Omental fat pad (tissue), 4 donors: ENCODE measurements around the gene HIBADH. TPM values are rescaled to one million over a fixed set of nuclear protein-coding genes. Genes with fewer than 3 reads are reported as not detected.

Source experiments
- ATAC-seq: fragments of 150-250 bp; one replicate; pipeline ENCODE4 v1.9.1; 2016; ENCODE audit warnings: mild to moderate bottlenecking, moderate library complexity; ENCODE audit not compliant: low FRiP score
- DNase-seq: peaks from one replicate; pipeline ENCODE4 v3.0.0-alpha.2; 2019; ENCODE audit warnings: low spot score
- total RNA-seq, 4 donors: library from RNA; depleted of rRNA; stranded (reverse); fragments of >200 nt; gene quantifications; one replicate each; pipeline ENCODE4 v1.1.0, GENCODE V29; 2016
- TF ChIP-seq, protein P1 (sequence below), 3 donors: fragments of 450-650 bp; IDR thresholded peaks; one replicate each; pipeline ENCODE4 v1.5.1; 2016 to 2017; ENCODE audit warnings: antibody characterized with exemption in 3 of 3, mild to moderate bottlenecking in 3 of 3, moderate library complexity in 2 of 3

The HIBADH gene
- total RNA-seq, 4 donors from 2014 or later, result 35.9 to 71.5 (median 58.6) TPM

DNA sequence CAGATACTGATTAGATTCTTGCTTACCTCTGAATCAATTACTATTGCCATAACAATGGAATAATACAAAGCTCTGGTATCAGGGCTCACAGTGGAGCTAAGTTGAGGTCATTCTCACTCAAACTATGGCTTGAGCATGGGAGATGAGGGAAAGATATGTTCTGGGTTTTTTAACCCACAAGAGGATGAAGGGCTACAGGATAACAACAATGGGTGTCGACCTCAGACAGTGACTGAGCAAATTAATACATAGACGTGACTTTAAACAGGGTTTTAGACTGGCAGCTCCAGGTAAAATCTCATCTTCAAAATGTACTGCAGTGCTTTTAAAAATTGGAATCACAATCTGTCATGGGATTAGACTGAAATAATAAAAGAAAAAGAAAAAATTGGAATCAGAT, 7.5 kb upstream of the HIBADH start:
- no peak for DNase-seq
- TF ChIP-seq, protein P1, sequence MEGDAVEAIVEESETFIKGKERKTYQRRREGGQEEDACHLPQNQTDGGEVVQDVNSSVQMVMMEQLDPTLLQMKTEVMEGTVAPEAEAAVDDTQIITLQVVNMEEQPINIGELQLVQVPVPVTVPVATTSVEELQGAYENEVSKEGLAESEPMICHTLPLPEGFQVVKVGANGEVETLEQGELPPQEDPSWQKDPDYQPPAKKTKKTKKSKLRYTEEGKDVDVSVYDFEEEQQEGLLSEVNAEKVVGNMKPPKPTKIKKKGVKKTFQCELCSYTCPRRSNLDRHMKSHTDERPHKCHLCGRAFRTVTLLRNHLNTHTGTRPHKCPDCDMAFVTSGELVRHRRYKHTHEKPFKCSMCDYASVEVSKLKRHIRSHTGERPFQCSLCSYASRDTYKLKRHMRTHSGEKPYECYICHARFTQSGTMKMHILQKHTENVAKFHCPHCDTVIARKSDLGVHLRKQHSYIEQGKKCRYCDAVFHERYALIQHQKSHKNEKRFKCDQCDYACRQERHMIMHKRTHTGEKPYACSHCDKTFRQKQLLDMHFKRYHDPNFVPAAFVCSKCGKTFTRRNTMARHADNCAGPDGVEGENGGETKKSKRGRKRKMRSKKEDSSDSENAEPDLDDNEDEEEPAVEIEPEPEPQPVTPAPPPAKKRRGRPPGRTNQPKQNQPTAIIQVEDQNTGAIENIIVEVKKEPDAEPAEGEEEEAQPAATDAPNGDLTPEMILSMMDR (IDR thresholded peaks at IDR 0.05), result no peak
- no peak for ATAC-seq

- no peak for DNase-seq
- TF ChIP-seq, protein P1 (IDR thresholded peaks at IDR 0.05), result no peak
- ATAC-seq, result no peak
Observed at GRCh38 chr7:27665531-27665930, 2.8 kb upstream of the HIBADH start.

DNA sequence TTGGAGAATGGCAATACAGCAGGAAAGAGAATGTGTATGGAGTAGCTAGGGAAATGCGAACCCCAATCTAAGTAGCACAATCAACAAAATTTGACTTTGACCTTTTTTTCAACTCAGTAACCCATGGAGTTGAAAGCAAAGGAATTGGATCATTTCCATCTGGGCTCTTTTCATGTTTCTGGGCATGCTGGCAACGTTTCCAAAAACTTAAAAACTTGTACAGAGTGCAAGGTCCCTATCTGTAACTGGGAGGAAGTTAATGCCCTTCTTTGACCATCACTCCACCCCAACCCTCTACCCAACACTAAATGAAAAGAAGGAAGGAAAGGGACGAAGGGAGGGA, 1.3 kb upstream of the HIBADH start:
- ATAC-seq (no peak), DNase-seq (no peak)
- TF ChIP-seq, protein P1 (IDR thresholded peaks at IDR 0.05), result no peak

DNA sequence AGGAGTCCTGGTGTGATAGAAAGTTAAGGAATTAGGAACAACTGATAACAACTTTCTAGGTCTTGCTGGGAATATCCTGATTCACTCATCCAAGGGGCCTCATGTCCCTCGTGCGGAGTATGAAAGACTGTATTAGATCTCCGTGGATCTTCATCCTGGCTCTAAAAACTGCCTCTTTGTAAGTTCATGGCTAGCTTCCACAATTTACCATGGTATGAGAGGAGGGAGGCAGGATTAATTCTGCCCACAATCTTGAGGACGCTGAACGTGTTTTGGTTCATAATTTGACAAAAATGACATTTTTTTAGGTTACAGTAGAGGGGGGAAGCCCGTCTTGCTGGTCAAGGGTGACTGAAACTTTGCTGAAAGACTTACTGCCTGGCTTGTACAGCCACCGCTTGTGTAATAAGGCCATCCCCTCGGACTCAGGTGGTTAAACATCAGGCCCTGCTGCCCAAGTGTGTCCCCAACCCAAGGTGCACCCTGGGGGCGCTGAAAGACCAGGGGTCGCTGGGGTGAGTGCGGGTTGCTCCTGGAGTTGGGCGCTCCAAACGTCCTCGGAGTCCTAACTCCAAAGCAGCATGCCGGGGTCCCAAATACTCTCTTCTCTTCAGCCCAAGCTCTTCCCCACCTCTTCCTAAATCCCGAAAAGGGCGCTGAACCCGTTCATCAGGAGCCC, 733 bp downstream of the HIBADH start:
- DNase-seq (no peak), ATAC-seq (no peak)
- TF ChIP-seq, protein P1 (IDR thresholded peaks at IDR 0.05), result no peak

DNA sequence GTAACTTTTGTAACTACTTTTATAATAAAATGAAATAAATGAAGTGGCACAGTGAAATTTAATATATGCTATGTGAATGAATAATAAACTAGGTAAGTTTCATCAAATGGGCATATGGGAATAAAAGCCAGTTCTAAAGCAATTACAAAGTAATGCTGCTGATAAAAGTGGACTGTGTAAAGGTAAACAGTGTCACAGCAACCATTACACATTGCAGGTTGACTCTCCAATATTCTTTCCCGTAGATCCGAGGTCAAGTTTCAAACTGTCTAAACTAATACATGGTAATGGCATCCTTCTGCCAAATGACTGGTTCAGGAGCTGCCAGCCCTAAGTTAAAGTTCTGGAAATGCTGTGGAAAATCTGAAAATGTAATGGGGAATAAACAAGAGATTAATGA, 6.0 kb downstream of the HIBADH start:
- ATAC-seq (no peak), DNase-seq (no peak)
- TF ChIP-seq, protein P1 (IDR thresholded peaks at IDR 0.05), result no peak

GRCh38 chr7:27655184-27655583, 7.5 kb downstream of the HIBADH start:
- ATAC-seq (no peak), DNase-seq (no peak)
- TF ChIP-seq, protein P1 (IDR thresholded peaks at IDR 0.05), result no peak

DNA sequence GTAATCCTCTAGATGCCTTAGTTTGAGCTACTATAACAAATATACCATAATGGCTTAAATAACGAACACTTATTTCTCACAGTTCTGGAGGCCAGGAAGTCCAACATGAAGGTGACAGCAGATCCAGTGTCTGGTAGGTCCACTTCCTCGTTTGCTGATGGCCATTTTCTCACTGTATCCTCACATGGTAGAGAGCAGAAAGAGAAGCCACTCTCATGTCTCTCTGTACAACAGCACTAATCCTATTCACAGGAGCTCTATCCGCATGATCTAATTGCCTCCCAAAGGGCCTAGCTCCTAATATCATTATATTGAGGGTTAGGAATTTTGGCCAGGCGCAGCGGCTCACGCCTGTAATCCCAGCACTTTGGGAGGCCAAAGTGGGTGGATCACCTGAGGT, 10.2 kb downstream of the HIBADH start:
- TF ChIP-seq, protein P1 (IDR thresholded peaks at IDR 0.05), result no peak
- no peak for ATAC-seq
- DNase-seq, result no peak
